Skeletal muscle satellite cell (primary cell): ENCODE data around the gene ZNF320.
A peak's percentile ranks its signal among the peaks of the same experiment; 100 is the strongest.
"Not testable (repeated sequence)": the region's sequence is repeated elsewhere in the genome, so short reads cannot be mapped to it uniquely, and the experiment has no call there.

Experiments used
- H3K27me3 ChIP-seq: 2 replicates; pipeline ENCODE4 v1.7.0; 2013; ENCODE audit warnings: low read length; ENCODE audit not compliant: control insufficient read depth, insufficient read depth
- H3K36me3 ChIP-seq: 2 replicates; pipeline ENCODE4 v1.7.0; 2013; ENCODE audit warnings: mild to moderate bottlenecking, control low read depth, low read length; ENCODE audit not compliant: insufficient read depth
- H3K4me1 ChIP-seq: 2 replicates; pipeline ENCODE4 v1.7.0; 2013; ENCODE audit warnings: low read length; ENCODE audit not compliant: control insufficient read depth, insufficient read depth
- H3K4me2 ChIP-seq: 2 replicates; pipeline ENCODE4 v1.7.0; 2013; ENCODE audit warnings: mild to moderate bottlenecking, low read length
- H3K4me3 ChIP-seq: 2 replicates; pipeline ENCODE4 v1.7.0; 2013; ENCODE audit warnings: low read length
- H3K9ac ChIP-seq: 2 replicates; pipeline ENCODE4 v1.7.0; 2013; ENCODE audit warnings: mild to moderate bottlenecking, low read depth, low read length, moderate library complexity
- H3K9me3 ChIP-seq: replicated peaks from 2 replicates; pipeline ENCODE4 v1.7.0; 2013; ENCODE audit warnings: mild to moderate bottlenecking, control low read depth, low read length
- small RNA-seq: library from RNA; depleted of rRNA; stranded (forward); fragments of <200 nt; gene quantifications from one replicate; pipeline ENCODE3, GENCODE V24; 2012

The ZNF320 gene

GRCh38 chr19:52857378-52858191 is 39.9 kb downstream of the ZNF320 start, which contains the start of gene ZNF468:
Gene ZNF468, minus strand, starts transcription at chr19:52857619. Its CDS starts 3,347 bp downstream, at chr19:52854272.
- H3K36me3 ChIP-seq, H3K27me3 ChIP-seq, H3K9me3 ChIP-seq, H3K4me1 ChIP-seq: not testable (repeated sequence)
- Histone ChIP-seq H3K9ac (peak within 1 kb of the TSS; percentile 90), H3K4me2 (peak within 1 kb of the TSS; percentile 81), H3K4me3 (peak within 1 kb of the TSS; percentile 96)

DNA sequence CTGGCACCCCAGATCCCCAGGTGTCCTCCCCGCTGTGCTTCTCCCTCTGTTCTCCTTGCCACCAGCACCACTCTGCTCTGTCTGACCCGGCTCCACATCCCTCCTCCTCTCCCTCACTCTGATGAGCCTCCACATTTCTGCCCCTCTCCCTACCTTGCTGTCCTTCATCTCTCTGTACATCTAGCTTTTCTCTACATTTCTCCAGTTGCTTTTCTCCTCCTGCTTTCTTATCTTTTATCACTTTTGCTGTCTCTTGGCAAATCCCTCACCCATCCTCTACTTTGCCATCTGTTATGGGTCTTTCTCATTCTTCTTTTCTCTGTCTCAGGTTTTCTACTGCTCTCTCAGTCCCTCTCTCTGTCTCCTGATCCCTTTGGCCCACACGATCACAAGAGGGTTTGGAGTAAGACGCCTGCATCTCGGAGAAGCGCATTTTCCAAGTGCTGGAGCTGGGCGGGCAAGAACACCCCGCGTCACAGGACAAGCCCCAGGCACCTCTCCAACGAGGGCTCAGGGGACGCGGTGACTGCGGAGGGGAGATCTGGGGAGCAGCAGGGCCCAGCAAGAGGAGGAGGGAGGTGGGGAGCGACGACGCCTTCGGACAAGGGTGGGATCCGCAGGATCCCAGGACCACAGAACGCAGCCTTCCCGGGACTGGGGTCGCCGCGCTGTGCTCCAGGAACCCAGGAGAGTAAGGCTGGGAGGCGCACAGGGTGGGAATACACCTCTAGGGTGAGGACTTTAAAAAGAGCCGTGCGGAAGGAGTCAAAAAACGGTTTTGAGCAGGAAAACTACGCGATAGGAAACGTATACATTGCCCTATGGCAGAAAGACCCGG is 40.7 kb downstream of the ZNF320 start:
- not testable (repeated sequence) for H3K4me1 ChIP-seq, H3K27me3 ChIP-seq, H3K9me3 ChIP-seq, H3K36me3 ChIP-seq
- H3K4me2 ChIP-seq: peak overlapping the region; percentile 81
- H3K4me3 ChIP-seq: peak overlapping the region; percentile 96
- peak overlapping the region; percentile 90 for H3K9ac ChIP-seq

Small RNA genes lying within 50 kb of the gene (small RNA-seq; reads per million reads assigned to genes)
- gene ZNF320: 0.56 reads per million
